Esophagus muscularis mucosa (tissue), 3 donors: ENCODE measurements around the gene SIDT2.

Source experiments
- CTCF ChIP-seq, 3 experiments: fragments of 200-600 bp in 2 of 3; fragments of 450-650 bp in 1 of 3; sonication (generic) in 2 of 3; IDR thresholded peaks; one replicate each; pipeline ENCODE4 v1.5.1; 2017 to 2019; ENCODE audit warnings: antibody characterized with exemption in 3 of 3, mild to moderate bottlenecking in 2 of 3, moderate library complexity in 1 of 3
- POLR2A ChIP-seq: fragments of 450-650 bp; IDR thresholded peaks from one replicate; pipeline ENCODE4 v1.6.1; 2017; ENCODE audit warnings: antibody characterized with exemption, moderate library complexity, mild to moderate bottlenecking, low read depth
- POLR2AphosphoS5 ChIP-seq, 2 donors: sonication (generic); formaldehyde crosslinking; IDR thresholded peaks; one replicate each; pipeline ENCODE4 v1.6.1; 2017; ENCODE audit warnings: antibody characterized with exemption in 2 of 2

- no peak for TF ChIP-seq POLR2A
- TF ChIP-seq CTCF (IDR thresholded peaks at IDR 0.05), result no peak
- peak; percentile 1 to 56 for TF ChIP-seq POLR2AphosphoS5 (IDR thresholded peaks at IDR 0.05)
These were observed 22.5 kb downstream of the SIDT2 start for GRCh38 chr11:117200813-117201657.
